ENCODE measurements around the gene RGS6.

Gene RGS6

DNA sequence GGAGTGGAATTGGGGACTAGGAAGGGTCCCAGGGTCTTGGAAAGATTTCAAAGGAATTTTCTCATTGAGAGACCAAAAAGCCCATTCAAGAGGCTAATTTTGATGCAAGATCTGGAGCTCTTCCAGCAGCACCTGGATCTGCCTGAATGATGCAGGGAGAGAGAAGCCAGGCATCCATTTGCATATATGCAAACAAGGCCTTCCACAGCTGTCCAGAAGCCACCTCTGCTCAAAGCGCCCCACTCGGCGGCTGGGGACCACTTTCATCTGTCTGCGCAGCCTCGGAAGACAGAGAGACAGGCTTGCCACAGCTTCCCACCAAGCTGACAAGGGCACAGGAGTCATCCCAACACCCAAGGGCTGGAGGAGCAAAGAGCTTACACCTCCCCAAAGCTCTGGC is 666.1 kb downstream of the RGS6 start:
- no peak for DNase-seq (ENCODE audit: extremely low read depth in 1 of 2, low read depth in 1 of 2)

DNA sequence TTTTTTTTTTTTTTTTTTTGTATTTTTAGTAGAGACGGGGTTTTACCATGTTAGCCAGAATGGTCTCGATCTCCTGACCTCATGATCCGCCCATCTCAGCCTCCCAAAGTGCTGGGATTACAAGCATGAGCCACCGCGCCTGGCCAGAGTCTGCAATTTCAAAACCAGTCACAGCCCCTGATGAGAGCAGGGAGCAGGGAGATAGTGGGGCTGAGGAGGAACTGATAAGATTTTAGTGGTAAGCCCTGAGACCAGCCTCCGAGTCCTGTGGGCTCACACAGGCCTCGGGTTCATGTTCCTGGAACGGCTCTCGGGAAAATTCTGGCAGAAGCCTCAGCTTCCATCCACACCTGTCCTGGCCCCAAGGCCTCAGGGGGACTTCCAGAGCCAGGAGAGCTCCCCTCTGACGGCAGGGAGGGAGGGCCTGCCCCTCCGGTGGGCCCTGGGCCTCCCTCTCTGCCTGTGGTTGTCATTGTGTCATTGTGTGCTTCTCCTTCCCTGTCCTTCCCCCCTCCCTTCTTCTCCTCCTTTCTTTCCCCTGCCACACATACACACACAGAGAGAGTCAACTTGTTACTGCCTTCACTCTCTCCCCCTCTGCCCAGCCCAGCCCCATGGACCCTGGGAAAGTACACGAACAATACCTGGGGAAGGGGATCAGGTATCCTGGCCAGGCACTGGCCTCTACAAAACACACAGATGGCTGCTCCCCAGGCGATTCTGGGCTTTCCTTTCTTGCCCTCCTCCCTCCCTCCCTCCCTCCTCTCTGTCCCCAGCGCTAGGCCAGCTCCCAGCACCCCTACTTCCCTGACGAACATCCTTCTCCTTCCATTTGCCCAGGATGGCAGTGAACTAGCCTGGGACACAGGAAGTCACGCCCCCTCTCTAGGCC is 667.6 kb downstream of the RGS6 start:
- no peak for DNase-seq (ENCODE audit: extremely low read depth in 1 of 2, low read depth in 1 of 2)

DNA sequence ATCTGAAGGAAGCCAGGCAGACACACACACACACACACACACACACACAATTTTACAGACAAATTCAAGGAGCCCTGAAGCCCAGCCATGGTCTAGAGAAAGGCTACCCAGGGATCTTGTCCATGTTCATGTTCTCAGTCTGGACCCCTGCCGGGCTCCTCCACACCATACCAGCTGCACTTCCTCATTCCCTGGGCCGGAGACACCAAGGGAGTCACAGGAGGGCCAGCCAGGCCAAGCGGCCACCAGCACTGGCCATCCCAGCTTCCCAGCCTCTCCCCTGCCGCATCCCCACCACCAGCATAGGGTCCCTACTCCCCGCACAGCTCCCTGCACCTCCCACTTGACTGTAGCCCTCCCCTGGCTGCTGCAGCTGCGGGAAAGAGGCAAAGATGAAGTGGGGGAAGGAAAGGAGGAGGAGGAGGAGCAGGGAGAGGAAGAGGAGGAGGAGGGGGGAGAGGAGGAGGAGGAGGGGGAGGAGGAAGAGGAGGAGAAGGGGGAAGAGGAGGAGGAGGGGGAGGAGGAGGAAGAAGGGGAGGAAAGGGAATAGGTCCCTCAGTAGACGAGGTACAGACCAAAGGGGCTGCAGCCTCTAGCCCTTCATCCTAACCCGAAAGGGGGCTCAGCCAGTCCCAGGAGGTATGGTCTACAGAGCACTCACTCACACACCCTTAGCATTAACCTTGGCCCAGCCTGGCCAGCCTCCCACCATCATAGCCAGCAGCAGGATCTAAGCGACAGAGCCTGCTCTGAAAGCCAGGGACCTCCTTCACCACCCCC is 668.5 kb downstream of the RGS6 start:
- DNase-seq (ENCODE audit: extremely low read depth in 1 of 2, low read depth in 1 of 2): no peak

DNA sequence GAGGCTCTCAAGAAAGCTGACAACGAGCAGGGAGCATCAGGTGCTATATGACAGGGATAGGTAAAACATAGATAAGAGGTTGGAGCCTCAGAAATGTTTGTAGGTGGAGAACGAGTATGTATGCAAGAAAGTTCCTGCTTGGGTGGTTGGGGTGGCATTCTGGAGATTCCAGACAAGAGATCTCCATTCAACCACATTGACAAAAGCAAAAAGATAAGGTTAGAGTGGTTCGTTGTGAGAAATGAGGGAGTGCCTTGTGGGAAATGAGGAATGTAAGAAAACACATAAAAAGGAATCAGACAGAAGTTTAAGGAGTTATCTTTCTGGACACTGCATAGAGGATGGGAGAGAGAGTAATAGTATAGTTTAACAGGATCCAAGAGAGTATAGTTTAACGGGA is 671.4 kb downstream of the RGS6 start:
- DNase-seq (ENCODE audit: extremely low read depth in 1 of 2, low read depth in 1 of 2): no peak

DNA sequence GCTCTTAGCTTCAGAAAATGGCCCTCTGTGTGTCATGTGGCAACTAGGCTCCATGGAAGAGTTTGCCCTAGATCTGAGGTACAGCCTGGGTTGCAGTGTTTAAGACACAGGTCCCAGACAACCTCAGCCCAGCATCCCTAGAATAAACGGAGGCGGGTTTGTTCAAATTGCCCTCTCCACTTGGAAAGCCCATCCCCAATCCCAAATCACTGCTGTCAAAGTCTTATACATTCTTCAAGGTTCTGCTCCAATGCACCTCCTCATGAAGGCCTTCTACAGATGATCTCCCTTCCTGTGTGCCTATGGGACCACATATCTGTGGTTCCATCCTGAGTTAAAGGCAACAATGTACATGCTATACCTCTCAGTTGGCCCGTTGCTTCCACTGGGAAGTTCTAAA is 671.9 kb downstream of the RGS6 start:
- DNase-seq (ENCODE audit: extremely low read depth in 1 of 2, low read depth in 1 of 2): no peak

DNA sequence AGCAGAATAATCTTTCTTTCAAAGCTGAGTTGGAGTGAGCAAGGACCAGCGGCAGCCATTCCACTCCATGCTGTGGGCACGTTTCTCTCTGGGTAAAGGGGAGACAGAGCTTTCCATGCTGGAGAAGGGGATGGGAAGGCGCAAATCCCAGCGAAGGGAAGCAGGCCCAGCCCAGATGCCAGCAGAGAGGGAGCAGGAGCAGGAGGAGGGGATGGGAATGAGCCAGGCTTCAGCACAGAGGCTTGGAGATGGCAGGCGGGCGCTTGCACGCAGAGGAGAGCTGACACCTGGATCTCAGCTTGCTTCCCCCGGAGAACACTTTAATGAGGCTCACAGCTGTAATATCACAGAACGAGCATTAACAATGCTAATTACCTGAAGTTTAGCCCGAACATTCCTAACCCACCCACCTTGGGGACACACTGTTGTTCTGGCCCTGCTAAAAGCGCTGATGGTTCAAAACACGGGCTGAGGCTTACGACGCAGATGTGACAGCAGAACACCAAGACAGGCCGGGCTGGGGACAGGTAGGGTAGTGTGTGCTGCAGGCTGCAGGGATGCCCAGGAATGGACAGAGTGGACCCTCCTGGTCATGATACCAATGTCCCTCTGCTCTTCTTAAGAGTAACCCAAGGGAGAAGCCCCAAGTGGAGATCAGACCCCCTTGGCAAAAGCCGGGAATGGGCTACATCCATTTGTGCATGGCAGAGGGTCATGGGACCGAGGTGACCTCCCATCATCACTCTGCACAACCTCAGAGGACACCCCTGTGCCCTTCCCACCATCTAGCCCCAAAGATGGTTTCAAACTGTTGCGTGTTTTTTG is 673.1 kb downstream of the RGS6 start:
- DNase-seq (ENCODE audit: extremely low read depth in 1 of 2, low read depth in 1 of 2): no peak

DNA sequence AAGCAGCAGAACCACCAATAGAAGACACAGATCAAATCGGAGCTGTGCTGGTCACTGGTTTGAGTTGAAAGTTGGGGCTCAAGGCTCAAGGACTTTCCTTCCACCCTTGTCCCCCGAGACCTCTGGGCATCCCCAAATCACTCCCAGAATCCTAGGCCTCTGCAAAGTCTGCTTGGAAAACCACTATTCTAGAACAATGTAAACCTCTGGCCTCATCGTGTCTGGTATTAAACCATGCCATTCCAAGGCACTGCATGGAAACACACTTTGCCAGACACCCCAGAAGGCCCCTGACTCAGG is 673.6 kb downstream of the RGS6 start:
- DNase-seq (ENCODE audit: extremely low read depth in 1 of 2, low read depth in 1 of 2): no peak

DNA sequence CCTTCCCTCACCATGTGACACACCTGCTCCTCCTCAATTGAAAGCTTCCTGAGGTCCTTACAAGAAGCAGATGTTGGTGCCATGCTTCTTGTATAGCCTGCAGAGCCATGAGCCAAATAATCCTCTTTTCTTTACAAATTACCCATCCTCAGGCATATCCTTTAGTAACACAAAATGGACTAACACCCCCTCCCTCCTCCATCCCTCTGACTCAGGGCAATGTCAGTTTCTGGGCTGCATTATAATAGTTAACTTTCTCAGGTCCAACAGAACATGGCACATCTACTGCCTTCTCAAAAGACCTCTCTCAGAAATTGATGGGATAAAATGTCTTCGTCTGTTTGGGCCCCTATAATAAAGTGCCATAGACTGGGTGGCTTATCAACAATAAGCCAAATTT is 674.6 kb downstream of the RGS6 start:
- DNase-seq (ENCODE audit: extremely low read depth in 1 of 2, low read depth in 1 of 2): no peak

DNA sequence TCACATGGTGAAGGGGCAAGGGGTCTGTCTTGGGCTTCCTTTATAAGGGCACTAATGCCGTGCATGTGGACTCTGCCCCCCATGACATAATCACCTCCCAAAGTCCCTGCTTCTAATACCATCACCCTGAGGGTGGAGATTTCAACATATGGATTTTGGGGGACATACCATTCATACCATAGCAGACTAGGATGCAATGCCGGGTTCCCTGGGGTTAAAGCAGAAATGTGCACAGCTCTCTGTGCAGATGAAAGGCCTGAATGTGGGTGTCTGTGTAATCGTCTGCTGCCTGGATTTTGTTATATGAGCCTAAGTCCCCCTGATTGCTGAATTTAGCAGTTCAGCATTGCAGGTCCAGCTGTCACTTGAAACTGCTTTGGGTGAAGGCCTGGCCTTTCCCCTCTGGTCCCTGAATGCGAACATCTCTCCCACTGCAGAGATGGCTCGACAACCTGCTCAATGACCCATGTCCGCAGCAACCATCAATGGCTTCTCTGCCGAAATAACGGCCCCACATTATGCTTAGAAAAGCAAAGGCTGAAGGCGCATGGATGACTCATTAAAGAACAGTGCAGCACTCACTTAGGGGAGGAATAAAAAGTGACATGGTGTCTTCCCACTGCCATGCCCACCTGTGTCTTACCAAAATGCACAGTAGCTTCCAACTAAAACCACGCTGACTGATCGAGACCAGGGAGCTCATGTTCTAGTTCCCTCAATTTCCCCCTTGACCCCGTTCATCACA is 675.3 kb downstream of the RGS6 start:
- DNase-seq (ENCODE audit: extremely low read depth in 1 of 2, low read depth in 1 of 2): no peak

DNA sequence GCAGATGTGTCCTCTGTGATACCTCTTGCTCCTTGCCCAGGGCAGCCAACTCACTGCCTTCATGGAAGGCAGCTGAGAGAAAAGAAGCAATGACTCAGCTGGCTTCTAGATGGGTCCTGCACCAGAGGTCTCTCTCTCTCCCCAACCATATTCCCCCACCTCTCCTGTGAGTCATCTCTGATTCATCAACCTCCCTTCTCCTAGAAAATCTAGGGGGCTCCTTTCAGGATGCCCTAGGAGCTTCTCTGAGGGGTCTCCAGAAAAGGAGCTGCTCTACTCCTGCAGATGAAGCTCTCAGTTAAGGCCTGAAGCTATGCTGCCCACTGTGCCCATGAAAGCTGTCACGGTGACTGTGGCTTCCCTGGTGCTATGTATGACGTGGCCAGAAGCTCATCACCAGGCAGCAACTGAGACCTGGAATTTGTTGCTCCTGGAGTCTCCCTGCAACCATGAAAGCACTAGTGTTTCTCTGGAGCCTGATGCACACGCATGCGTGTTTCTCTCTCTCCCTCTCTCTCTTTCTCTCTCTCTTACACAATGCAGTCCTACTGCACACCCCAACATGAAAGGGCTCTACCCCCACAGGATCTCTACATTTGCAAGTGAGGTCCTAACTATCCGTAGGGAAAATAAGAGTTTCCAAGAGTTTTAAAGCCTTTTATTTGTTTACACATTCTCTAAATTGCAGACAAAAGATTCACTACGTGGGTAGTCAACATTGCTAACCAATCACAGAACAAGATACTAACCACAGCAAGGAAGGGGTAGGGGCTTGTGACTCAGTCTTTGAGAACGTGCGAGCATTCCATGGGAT is 676.4 kb downstream of the RGS6 start:
- no peak for DNase-seq (ENCODE audit: extremely low read depth in 1 of 2, low read depth in 1 of 2)

DNA sequence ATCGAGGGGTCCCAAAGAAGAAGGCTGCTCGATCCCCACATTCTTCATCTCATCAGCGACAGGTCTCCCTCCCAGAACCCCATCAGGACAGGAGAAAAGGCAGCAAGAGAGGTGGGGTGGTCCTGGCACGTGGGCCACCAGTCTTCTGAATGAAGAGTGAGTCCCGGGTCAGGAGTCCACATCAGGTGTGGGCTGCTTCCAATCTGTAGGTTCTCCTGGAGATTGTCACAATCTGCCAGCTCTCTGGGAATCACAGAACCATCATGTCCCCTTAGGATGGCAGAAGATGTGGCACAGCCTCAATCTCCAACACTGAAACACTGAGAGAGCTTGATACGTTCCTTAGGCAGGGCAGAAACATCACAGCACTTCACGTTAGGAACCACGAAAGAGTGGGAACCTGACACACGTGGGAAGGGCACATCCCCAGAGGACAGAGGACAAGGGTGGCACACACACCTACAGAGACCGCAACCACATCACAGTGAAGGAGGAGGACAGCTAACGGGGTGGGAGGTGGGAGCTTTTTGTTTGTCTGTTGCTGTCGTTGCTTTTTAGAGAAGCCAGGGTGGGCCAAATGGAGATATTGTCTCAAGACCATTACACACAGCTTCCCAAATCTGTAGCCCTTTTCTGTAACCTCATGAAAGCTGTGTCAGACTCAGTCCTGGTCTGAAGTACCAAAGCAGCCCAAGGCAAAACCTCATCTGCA is 677.1 kb downstream of the RGS6 start:
- DNase-seq (ENCODE audit: extremely low read depth in 1 of 2, low read depth in 1 of 2): no peak

DNA sequence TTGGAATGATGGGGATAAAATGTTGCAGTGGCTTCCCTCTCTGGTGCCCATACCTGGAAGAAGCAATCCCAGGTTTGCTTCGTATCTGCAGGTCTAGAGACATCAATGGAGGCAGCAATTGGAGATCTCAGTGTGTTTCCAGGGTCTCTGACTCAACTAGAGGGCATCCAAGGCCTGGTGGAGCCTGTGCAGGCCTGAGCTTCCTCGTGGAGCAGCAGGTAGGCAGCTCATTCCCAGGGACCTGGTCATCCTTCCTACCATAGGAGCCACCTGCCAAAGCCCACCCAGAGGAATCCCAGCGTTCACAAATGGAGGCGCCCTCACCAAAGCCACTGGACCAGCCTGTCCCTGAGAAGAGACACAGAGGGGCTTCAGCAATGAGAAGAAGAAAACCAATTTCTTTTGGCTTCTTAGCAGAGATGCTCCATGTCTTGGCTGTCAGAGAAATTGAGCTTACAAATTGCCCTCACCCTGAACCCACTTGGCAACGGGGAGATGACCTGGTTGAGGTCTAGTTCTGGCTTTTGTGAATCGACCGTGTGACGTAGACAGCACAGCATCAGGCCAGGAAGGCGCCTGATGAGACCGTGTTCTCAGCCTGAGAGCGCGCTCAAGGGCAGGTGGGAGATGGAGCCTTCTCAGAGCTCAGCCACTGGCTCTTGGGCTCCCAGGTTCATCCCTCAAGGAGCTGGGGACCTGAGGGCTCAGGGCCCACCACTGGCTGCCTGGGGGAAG is 678.0 kb downstream of the RGS6 start:
- no peak for DNase-seq (ENCODE audit: extremely low read depth in 1 of 2, low read depth in 1 of 2)

DNA sequence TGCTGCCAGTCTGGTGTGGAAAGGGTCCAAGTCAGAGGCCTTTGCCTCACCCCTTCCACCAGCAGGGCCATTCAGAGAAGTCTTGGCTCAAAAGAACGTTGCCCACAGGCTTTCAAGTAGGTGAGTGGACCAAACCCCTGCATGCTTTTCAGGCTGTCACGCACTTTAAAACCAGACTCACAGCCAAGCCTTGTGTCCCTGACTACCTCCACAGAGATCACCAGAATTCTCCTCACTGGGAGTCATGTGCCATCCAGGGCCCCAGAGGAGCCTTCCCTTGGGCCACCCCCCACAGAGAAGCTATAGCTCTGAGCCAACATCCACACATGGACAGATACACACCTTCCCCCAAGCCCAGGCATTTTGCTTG is 678.6 kb downstream of the RGS6 start:
- no peak for DNase-seq (ENCODE audit: extremely low read depth in 1 of 2, low read depth in 1 of 2)

DNA sequence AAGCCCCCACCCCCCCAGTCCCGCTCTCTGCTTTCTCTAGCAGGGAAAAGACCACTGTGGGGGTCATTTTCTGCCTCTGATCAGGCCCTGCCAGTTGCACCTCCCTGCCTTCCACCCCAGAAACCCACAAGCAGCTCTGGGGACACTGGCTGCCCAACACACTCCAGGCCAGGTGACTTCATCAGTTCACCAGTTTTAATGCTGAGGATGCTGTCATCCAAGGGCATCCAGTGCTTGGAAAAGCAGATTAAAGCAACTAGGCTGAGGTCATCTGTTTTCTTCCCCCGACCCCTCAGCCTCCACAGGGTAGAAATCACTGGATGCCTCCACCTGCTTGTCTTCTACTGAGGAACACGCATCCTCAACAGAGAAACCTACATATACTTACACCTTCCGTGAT is 679.3 kb downstream of the RGS6 start:
- DNase-seq (ENCODE audit: extremely low read depth in 1 of 2, low read depth in 1 of 2): no peak

DNA sequence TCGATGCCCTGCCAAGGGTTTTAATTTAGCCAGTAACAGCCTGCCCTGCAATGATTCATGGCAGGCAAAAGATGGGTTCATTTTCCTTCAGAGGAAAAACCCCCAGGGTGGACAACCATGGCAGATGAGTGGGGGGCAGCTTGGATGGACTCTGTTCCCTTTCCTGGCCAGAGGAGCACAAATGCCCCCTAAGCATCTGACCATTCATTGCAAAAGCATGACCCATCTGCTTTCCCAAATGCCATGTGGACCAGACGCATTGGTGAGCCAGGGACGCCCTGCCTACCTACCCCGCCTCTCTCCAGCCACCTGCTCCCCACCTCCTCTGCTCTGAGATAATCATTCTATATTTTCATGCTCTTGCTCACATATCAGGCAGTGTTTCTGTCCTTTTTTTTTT is 679.8 kb downstream of the RGS6 start:
- no peak for DNase-seq (ENCODE audit: extremely low read depth in 1 of 2, low read depth in 1 of 2)

DNA sequence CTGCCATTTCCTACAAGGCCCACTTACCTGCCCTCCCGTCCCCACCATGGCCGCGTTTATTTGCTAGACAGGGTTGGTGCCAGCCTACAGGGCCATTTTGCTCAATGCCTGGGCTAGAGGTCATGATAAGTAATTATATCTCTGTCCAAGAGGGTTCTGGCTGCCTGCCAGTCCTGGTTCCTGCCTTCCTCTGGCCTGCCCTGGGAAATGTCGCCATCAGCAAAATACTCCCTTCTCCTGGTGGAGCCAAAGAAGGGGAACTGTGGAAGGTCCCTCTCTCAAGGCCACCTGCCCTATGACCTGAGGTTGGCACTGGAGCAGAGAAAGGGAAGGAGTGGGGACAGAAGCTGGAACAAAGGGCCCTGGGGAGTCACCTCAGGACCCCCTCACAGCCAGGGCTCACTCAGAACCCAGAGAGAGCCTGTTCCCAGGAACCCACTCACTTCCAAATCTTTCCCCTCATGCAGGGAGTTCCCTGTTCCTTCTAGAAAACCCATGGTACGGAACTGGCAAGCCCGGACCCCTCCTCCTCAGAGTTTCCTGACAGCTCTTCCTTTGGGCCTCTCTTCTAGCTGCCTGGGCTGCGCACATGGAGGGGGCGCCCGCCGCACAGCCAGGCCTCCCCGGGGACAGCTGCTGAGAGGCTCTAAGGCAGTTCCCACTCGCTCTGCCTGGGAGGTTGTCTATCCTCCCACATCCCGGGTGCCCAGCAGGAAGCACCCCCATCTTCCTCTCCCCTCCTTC is 681.2 kb downstream of the RGS6 start:
- no peak for DNase-seq (ENCODE audit: extremely low read depth in 1 of 2, low read depth in 1 of 2)

DNA sequence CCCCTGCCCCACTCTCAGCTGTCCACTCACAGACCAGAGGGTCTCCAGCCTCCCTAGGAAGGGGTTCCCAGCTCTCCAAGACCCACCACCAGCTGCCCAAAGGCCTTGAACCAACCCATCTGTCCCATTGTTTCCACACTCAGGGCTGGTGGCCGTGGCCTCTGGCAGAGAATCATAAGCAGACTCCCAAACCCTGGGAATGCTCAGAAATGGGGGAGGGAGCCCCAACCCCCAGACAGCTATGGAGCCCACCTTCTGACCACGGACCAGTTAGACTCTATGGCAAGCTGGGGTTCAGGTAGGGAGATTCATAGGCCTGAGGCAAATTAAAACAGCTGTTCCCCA is 681.7 kb downstream of the RGS6 start:
- DNase-seq (ENCODE audit: extremely low read depth in 1 of 2, low read depth in 1 of 2): no peak

DNA sequence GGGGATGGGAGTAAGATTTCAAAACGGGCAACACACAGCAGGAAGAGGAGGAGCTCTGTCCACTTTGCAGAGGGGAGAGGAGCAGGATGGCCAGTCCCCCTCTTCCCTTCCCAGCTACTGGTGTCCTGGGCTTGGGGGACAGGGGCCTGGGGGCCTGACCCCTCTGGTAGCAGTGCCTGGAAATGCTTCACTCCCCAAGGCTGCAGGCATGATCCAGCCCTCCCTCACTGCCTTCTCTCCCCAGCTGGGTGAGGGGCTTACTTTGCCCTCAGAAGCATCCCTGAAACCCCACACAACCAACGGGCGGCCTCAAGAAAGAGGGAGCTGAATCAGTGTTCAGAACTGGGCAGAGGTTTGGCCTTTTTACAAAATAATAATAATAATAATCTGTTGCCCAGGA is 682.1 kb downstream of the RGS6 start:
- no peak for DNase-seq (ENCODE audit: extremely low read depth in 1 of 2, low read depth in 1 of 2)

All from activated CD8-positive, alpha-beta memory T cell treated with anti-CD3 and anti-CD28 coated beads for 1 hour (primary cell).